Posterior cingulate gyrus (tissue), 11 donors: ENCODE data around the gene MAP3K2.

ENCODE experiments used
- DNase-seq, 10 donors: peaks; one replicate each; pipeline versions ENCODE4 v3.0.0 to v3.0.0-alpha.2; 2020 to 2021; ENCODE audit warnings: mixed read lengths in 3 of 10
- intact Hi-C: fragments of 100-400 bp; cut with DNase I; formaldehyde crosslinking; loops from one replicate; pipeline ENCODE4 v1.15.1; 2023

Gene MAP3K2

GRCh38 chr2:127388423-127389164, 819 bp upstream of the MAP3K2 start:
- intact Hi-C loops = loop anchor here (1.0 to 10.0 kb wide), 3 partner anchors 18 to 138 kb away; partner anchors contain the start of genes ERCC3 and IWS1
- no peak for DNase-seq

DNA sequence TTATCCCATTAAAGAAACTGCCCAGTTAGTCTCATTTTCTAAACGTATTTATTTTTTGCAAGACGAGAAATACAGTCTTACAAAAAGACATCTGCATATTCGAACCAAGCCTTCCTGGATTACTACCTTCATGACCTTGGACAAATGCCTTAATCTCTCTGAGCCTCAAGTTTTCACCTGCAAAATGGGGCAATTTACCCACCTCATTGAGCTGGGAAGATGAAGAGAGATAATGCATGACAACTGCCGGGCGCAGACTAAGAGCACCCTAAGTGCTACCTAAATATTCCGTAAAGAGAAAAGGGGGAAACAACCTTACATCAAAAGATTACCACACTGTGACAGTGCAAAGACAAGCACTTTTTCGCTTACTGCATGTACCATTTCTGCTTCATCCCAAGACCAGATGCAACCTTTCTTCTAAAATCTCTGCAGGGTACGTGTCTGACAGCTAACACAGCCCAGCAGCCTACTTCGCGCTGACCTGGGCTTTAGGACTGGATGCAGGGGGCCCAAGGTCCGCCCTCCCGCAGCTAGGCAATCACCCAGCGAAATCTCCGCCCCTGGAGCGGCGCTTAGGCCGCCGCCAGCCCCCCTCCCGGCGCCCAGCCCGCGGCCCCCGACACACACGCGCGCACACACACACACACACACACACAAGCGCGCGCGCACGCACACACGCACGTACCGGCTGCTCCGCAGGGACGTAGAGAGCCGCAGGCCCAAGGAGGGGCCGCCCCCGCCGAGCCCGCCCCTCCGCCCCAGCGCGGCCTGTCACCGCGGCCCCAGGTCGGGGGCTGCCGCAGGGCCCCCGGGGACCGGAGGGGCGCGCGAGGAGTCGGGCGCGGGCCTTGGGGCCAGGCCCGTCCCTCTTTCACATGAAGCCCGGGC, 766 bp downstream of the MAP3K2 start:
- intact Hi-C loops = loop anchor here (10.0 kb wide), 1 partner anchor 92 kb away; the partner anchor contains the start of gene ERCC3
- DNase-seq = peak; percentile 62 to 98 (median 80)

GRCh38 chr2:127386246-127386645, 1.5 kb downstream of the MAP3K2 start:
- intact Hi-C loops = loop anchor here (10.0 kb wide), 1 partner anchor 91 kb away; the partner anchor contains the start of gene ERCC3
- DNase-seq = no peak

DNA sequence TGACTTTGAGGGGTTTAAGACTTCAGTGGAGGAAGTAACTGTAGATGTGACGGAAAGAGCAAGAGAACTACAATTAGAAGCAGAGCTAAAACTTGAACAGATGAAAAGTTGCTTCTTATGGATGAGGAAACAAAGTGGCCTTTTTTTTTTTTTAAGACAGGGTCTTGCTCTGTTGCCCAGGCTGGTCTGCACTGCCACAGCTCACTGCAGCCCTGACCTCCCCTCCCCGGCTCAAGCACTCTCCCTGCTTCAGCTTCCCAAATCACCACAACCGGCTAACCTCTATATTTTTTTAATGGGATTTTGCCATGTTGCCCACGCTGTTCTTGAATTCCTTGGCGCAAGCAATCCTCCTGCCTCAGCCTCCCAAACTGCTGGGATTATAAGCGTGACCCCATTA, 3.2 kb downstream of the MAP3K2 start:
- intact Hi-C loops = loop anchor here (10.0 kb wide), 1 partner anchor 90 kb away; the partner anchor contains the start of gene ERCC3
- no peak for DNase-seq

DNA sequence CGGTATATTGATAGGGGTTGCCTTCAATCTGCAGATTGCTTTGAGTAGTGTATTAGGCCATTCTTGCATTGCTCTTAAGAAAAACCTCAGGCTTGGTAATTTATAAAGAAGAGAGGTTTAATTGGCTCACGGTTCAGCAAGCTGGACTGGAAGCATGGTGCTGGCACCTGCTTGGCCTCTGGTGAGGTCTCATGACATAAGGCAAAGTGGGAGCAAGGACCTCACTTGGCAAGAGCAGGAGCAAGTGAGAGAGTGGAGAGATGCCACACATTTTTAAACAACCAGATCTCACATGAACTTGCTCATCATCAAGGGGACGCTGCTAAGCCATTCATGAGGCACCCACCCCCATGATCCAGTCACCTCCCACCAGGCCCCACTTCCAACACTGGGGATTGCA, 4.9 kb downstream of the MAP3K2 start:
- intact Hi-C loops = loop anchor here (10.0 kb wide), 1 partner anchor 88 kb away; the partner anchor contains the start of gene ERCC3
- no peak for DNase-seq

DNA sequence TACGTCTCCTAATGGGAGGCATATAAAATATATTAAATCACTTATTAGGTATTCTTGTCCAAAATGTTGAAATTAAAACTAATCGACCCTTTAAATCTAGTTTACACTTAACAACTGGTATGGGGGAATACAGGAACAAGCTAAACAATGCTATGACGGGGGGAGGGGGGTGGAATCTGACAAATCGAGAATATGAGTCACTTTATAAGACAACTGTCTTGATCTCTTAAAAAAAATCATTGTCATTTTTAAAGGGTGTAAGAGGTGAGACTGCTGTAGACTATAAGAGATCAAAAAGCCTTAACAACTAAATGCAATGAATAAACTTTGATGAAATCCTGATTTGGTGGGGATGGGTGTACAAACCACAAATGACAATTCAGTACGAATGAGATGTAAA, 6.0 kb downstream of the MAP3K2 start:
- DNase-seq = no peak
- intact Hi-C loops = loop anchor here (10.0 kb wide), 1 partner anchor 87 kb away; the partner anchor contains the start of gene ERCC3

DNA sequence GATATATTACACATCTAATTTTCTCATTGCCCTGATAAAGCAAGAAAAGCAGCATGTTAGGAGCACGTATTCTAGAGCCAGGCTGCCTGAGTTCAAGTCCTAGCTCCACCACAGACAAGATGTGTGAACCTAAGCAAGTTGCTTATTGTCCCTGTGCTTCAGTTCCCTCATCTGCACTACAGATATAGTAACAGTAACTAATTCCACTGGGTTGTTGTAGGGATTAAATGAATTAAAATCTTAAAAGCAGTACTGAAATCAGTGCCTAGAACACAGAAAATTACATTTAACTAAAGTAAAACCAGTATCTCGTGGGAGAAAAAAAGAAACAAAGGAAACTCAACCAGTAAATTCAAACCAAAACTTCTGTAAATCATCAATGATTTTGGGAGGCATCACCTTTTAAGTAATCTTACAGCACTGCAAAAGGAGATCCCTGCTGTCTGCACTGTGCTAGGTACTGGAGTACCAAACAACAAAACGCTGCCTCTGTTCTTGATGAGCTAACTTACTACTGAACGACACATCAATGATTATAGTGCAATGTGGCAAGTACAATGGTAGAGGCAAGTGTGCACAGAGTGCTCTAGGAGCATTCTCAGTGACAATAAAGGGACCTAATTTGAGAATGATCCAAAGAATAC, 7.9 kb downstream of the MAP3K2 start:
- intact Hi-C loops = loop anchor here (1.0 to 10.0 kb wide), 2 partner anchors 48 to 85 kb away; partner anchors contain the start of gene ERCC3
- no peak for DNase-seq

GRCh38 chr2:127378720-127379119, 9.1 kb downstream of the MAP3K2 start:
- no peak for DNase-seq
- intact Hi-C loops = no loop called here

DNA sequence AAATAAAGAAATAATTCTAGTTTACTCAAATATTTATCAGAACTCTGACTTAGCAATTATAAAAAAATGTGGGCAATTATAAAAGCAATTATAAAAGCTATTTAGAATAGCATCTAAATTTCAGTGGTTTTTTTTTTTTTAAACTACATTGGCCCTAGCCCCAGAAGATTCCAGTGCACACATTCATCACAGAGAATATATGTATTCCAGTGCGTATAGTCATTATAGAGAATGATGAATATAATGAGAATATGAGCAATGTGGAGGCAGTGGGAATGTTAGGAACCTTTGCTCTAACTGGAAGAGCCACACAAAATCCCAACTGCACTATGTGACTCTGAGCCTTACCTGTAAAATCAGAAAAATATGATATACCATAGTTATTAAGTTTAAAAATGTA, 10.5 kb downstream of the MAP3K2 start:
- intact Hi-C loops = no loop called here

DNA sequence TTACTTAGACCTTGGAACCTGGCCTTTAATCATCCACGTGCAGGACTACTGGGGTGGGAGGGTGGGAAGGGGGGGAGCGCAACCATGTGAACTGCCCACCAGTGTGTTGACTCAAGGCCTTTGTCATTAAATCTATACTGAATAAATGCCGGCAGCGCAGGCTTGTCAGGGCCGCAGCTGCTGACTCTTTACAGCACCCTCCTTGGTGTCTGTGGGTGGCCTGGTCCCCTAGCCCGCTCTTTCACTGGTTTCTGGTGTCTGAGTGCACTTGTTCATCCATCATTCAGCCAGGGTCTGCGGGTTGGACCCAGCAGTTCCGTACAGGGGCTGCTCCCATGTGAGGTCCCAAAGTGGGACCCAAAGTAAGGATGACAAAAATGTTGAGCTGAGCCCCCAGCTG, 11.5 kb downstream of the MAP3K2 start:
- no peak for DNase-seq
- intact Hi-C loops = no loop called here

More for the DNA sequence above, 10.5 kb downstream of the MAP3K2 start:
- no peak for DNase-seq

- no peak for DNase-seq
- intact Hi-C loops = no loop called here
Observed at GRCh38 chr2:127373362-127374083, 14.3 kb downstream of the MAP3K2 start.

DNA sequence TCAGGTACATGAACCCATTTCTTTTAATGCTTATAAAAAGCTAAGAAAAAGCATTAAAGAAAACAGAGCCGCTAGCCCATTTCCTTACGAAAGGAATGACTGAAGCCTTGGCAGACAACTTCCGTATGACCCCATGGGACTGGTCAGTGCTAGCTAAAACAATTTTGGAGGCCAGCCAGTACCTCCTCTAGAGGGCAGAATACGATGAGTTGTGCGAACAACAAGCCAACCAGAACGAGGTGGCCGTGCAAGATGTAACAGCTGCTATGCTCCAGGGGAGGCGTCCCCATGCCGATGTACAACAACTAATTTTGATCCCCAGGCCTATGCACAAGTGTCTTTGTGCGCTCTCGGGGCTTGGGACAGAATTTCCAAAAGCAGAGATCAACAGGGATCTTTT, 16.7 kb downstream of the MAP3K2 start:
- no peak for DNase-seq
- intact Hi-C loops = no loop called here

DNA sequence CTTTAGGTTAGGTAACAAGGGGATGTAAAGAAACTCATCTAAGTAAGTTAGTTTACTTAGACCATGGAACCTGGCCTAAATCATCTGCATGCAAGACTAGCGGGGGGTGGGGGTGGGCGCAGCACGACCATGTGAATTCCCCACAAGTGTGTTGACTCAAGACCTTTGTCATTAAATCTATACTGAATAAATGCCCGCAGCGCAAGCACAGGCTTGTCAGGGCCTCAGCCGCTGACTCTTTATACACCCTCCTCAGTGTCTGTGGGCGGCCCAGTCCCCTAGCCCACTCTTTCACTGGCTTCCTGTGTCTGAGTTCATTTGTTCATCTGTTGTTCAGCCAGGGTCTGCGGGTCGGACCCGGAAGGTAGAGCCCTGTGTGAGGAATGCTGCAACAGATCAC, 17.8 kb downstream of the MAP3K2 start:
- DNase-seq = no peak
- intact Hi-C loops = no loop called here

DNA sequence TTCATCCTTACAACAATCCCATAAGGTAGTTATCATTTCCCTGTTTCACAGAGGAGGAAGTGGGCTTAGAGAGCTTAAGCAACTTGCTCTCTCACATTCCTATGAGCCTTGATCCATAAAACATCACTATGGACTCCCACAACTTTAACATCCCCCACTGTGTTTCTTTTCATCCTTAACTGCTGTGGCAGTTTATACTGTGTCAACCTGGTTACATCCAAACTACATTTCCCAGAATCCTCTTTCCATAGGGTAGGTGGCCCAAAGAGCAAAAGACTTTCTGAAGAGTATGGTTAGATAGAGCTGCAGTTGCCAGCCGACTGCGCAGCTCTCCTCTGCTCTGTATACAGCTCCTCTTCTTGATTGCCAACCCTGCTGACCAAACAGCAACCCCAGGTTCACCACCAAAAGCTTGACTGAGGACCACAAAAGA, 22.5 kb downstream of the MAP3K2 start:
- intact Hi-C loops = no loop called here

DNA sequence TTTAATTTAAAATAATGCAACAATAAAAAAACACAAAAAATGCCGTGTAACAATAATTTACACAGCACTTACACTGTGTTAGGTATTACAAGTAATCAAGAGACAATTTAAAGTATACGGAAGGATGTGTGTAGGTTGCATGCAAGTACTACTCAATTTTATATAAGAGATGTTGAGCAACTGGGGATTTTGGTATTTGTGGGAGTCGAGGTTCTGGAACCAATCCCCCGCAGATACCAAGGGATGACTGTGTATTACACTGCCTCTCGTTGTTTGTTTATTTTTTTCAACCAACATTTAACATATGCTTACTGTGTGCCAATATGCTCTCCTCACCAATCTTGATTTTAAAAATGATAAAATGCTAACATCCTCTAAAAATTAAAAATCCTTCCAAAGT, 24.8 kb downstream of the MAP3K2 start:
- DNase-seq = no peak
- intact Hi-C loops = no loop called here

More for the DNA sequence above, 22.5 kb downstream of the MAP3K2 start:
- no peak for DNase-seq

DNA sequence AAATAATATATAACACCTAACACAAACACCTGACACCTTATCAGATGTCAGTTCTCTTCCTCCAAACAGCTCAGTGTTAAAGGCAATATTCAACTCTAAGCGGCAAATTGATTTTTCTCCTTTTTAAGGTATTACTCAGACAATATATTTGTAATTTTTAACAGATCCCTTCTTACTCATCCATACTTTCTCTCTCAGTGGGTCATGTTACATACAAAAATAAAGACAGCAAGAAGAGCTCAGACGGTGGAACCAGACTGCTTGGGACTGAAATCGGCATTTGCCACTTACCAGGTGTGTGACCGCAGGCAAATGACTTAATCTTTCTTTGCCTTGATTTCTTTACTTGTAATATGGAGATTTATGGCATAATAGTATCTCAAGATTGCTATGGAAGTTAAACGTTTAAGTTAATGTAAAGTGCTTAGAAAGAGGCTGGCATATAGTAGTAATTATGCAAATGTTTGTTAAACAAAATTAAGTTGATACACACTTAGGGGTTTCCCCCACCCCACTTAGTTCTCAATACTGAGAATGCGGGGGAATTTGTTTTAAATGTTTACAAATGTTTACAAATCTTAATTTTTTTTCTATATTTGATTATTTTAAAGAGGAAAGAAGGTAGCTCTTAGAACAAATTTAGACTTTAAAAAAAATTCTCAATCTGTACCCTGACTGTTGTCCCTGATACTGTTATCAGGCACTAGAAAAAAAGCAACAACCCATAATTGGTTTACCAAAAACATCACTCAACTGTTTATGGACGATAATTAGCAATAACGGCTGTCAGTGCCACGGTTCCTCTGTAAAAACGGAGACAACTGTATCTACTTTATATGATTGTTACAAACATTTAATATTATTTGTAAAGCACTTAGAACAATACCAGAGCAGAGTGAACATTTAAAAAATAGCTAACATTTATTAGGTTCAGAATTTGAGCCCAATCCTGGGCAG, 25.6 kb downstream of the MAP3K2 start:
- intact Hi-C loops = no loop called here
- DNase-seq = no peak

DNA sequence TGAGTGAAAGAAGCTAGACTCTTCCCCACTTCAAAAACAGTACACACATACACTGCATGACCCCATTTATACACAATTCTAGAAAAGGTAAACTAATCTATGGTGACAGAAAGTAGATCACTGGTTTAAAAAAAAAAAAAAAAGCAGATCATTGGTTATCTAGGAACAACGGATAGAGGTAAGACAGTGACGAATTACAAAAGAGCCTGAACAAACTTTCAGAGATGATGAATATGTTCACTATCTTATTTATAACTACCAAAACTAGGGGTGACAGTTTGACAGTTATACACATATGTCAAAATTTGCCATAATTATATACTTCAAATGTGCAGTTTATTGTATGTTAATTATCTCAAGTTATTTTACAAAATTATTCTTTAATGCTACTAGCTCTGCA, 27.5 kb downstream of the MAP3K2 start:
- DNase-seq = no peak
- intact Hi-C loops = no loop called here

GRCh38 chr2:127359520-127359919, 28.3 kb downstream of the MAP3K2 start:
- no peak for DNase-seq
- intact Hi-C loops = no loop called here

DNA sequence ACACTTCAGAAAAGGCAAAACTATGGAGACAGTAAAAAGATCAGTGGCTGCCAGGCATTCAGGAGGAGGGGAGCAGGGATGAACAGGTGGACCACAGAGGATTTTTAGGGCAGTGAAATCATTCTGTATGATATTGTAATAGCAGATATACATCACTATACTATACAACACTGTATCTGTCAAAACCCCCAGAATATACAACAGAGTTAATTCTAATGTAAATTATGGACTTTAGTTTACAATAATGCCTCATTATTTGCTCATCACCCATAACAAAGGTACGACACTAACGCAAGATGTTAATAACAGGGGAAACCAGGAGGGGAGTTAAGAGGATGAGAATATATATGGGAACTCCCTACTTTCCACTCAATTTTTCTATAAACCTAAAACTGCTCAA, 28.8 kb downstream of the MAP3K2 start:
- DNase-seq = no peak

More for the DNA sequence above, 28.8 kb downstream of the MAP3K2 start:
- intact Hi-C loops = no loop called here
